Activated CD4-positive, alpha-beta T cell treated with anti-CD3 and anti-CD28 coated beads, Interleukin-2, amount 50 U/mL, for 16 hours (primary cell): ENCODE results near the gene TLR5.
"Not testable (repeated sequence)": the region's sequence is repeated elsewhere in the genome, so short reads cannot be mapped to it uniquely, and the experiment has no call there.

ENCODE experiments used
- DNase-seq: peaks from one replicate; pipeline ENCODE4 v3.0.0-alpha.2; 2020

The TLR5 gene, protein sequence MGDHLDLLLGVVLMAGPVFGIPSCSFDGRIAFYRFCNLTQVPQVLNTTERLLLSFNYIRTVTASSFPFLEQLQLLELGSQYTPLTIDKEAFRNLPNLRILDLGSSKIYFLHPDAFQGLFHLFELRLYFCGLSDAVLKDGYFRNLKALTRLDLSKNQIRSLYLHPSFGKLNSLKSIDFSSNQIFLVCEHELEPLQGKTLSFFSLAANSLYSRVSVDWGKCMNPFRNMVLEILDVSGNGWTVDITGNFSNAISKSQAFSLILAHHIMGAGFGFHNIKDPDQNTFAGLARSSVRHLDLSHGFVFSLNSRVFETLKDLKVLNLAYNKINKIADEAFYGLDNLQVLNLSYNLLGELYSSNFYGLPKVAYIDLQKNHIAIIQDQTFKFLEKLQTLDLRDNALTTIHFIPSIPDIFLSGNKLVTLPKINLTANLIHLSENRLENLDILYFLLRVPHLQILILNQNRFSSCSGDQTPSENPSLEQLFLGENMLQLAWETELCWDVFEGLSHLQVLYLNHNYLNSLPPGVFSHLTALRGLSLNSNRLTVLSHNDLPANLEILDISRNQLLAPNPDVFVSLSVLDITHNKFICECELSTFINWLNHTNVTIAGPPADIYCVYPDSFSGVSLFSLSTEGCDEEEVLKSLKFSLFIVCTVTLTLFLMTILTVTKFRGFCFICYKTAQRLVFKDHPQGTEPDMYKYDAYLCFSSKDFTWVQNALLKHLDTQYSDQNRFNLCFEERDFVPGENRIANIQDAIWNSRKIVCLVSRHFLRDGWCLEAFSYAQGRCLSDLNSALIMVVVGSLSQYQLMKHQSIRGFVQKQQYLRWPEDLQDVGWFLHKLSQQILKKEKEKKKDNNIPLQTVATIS

DNA sequence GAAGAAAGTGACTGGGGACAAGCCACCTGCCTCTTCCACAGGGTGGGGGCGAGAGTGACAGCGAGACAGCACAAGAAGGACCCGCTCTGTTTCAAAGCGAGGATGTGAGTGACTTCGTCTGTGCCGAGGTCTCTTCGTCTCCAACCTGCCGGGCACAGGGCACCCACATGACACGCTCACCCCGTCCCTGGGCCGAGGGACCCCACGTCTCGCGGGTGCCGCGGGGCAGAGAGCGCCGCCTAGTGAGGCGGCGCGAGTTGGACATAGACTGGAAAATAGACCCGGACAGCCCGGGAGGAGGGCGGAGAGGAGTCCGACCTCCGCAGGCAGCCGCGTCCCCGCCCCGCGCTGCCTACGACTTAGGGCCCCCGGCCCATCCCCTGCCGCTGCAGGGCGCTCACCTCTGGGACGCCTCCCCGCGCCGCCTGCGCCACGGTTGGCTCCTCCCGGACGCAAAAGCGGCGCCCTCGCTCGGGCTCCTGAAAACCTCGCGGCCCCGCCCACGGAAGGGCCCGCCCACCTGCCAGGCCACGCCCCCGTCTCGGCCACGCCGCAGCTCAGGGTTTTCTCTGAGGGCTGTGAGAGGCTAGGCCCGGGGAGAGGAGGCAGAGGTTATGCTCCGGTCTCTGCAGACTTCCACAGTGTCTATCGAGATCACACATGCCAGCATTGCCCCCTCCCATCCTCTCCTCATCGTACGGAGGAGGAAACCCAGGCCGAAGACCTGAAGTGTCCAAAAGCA is at the start of gene TLR5:
TSS of gene TLR5 (minus strand) at position 454 of the 742 bp plus-strand sequence. CDS start 30,217 bp downstream, outside the sequence.
- peak; percentile 88 for DNase-seq

DNA sequence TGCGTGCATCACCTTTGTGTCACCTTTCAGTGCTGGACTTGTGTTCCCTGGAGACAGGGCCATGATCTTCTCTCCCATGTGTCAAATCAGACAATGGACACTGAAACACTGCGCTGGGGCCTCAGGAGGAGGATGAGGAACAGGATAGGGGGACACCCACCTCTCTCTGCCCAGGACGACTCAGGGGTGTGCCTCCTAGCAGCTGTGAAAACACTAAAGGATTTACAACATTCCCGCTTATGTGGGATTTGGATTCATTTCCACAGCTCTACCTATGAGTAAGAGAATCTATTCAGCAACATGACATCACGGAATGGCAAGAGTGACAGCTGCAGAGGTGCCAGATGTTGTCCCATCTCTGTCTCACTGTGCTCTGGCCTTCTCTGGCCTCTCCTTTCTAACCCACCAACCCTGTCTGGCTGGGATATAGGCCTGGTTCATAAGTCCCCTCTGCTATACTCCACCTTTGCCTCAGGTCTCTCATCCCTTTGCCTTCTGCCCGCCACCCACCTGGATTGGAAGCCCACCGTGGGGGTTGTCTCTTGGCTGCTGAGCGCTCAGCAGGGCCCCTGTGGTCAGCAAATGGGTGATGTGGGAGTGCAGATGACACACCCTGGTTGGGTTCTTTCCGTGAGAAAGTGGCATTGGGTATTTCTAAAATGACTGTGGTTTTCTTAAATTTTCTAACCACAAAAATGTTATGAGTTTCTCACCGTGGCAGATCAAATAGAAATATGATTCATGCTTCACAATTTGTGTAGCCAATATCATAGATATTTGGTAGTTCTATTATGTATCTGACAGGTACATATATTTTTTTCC is 47.1 kb upstream of the TLR5 start:
- peak; percentile 88 for DNase-seq

DNA sequence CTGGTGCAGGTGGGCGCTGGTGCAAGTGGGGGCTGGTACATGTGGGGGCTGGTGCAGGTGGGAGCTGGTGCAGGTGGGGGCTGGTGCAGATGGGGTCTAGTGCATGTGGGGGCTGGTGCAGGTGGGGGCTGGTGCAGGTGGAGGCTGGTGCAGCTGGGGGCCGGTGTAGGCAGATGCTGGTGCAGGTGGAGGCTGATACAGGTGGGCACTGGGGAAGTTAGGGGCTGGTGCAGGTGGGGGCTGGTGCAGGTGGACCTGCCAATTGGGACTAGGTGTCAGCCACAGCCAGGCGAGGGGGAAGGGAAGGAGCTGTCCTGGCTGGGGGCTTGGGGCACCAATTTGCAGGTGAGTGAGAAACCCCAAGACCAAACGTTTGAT is 46.5 kb upstream of the TLR5 start:
- DNase-seq: no peak

DNA sequence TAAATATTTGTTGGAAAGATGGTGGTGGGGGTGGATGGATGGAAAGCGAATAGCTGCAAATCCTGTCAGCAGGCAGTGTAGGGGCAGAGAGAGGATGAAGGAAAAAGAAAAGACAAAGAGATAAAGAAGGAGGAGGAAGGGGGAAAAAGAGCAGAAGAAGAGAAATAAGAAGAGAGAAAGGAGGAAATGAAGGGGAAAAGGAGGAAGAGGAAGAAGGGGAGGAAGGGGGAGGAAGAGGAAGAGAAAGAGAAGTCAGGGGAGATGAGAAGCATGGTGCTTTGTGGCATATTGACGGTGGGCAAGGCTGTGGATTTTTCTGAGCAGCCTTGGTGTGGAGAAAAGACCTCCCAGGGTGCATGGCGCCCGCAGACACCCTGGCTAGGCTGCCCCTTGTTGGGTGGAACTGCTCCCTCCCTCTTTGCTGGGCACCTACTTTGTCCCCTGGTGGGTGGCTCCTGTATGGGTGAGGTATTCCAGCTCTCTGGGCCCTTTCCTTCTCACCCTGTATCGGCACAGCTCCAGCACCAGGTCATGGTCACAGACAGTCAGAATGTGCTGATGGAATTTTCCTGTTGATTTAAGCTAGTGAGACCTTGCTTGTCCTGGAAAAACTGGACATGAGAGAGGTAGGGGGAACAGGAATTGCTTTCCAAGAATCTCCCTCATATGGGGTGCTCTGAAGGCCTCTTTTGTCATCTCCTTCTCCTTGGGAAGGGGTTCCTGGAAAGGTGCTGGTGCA is 45.7 kb upstream of the TLR5 start:
- no peak for DNase-seq

DNA sequence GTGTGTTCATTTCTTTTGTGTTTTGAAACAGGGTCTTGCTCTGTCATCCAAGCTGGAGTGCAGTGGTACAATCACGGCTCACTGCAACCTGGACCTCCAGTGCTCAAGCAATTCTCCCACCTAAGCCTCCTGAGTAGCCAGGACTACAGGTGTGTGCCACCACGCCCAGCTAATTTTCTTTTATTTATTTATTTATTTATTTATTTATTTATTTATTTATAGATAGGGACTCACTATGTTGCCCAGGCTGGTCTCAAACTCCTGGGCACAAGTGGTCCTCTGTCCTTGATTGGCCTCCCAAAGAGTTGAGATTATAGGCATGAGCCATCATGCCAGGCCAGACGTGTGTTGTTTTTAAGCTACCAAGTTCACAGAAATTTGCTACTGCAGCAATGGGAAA is 43.8 kb upstream of the TLR5 start:
- no peak for DNase-seq

DNA sequence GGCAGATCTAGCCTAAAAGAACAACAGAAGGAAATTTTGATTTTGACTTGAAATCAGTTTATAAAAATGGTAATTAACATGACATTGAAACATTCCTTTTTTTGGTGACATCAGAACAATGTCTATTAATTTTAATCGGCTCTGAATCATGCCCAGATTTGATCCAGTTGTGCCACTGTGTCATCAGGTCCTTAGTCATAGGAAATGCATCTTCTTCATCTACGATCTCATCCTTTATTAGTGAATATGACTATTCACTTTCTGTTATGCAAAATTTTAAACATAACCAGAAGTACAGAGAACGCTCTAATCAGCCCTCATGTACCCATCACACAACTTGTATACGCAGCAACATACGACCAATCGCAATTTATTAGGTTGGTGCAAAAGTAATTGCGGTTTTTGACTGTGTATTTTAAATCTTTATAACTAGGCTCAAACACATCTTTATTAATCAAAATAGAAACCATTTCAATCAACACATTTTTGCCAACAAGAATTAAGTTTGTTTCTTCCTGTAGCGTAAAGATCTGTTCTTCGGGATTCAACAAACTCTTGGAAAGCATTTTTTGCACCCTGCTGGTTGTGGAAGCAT is 40.3 kb upstream of the TLR5 start:
- no peak for DNase-seq

DNA sequence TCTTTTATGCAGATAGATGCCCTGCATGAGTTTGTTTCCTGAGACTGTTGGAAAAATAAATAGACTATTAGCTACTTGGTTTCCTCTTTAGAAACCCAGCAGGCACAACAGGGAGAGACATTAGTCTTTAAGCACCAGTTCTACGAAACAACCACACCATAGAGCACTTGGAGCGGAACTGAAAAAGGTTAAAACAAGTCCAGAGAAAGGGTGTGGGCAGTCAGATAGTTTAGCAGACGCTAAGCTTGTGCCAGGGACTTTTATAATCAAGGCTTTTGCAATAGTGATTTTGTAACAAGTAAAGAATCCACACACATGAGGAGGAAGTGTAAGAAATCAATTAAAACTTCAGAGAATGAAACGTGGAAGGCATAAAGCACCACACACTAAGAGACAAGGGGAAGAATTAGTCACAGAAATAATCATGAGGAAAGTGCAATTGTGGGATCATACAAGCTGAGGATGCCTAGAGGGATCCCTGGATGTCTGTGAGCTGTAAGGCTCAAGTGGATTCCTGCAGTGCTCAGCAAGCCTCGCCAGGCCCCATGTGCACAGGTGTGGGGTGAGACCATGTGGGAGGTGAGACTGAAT is 37.8 kb upstream of the TLR5 start:
- DNase-seq: no peak

DNA sequence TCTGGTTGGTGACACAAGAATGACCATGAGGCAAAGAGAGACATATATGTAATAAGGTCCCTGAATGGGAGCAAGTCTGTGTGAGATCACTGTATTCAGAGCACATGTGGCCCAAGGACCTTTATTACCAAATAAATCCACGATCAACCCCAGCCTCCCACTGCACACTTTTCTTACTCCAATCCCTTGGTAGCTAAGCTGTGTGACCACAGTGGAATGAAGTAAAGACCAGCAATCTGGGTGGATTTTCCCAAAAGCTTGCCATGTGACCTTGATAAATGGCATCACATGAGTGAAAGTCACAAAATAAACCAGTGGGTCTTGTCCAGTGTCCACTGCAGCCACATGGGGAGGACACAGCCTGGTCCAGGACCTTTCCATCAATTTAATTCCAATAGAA is 36.7 kb upstream of the TLR5 start:
- no peak for DNase-seq

DNA sequence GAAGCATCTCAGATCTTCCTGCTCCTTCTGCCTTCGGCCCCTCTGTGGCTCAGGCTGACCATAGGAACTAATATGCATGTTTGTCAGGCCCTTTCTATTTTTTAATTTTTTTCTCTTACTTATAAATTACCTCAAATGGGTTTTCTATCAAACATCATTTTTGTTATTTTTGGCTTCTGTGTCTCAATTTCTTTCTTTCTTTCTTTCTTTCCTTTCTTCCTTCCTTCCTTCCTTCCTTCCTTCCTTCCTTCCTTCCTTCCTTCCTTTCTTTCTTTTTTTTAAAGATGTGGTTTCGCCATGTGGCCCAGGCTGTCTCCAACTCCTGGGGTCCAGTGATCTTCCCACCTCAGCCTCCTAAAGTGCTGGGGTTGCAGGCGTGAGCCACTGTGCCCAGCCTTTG is 36.2 kb upstream of the TLR5 start:
- no peak for DNase-seq

DNA sequence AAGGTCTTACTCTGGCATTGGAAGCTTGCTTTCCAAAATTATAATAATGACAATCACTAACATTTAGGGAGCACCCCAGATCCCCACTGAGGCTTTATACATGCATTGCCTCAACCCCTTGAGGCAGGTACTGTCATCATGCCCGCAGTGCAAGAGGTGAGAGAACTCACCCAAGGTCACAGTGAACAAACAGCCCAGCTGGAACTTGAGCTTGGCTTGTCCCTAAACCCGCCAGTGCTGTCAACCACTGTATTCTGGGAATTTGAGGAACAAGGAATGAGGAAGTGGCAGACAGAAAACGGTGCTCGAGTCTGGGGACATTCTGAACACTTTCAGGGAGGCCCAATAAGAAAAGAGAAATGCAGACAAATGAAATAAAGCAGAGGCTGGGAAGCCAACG is 34.6 kb upstream of the TLR5 start:
- no peak for DNase-seq

DNA sequence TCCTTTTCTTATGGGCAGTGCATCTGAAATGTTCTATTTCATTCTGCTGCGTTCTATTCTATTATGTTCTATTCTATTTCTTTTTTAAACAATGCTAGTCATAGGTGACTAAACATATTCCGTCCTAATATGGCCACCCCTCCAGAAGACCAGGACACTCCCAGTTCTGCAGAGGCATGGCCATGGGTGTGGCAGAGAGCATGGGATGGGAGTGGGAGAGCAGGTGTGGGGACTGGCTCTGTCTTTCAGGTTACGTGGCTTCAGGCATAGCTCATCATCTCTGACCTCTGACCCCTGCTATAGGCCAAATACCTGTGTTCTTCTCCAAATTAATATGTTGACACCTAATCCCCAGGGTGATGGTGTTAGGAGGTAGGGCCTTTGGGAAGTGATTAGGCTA is 33.4 kb upstream of the TLR5 start:
- DNase-seq: no peak

DNA sequence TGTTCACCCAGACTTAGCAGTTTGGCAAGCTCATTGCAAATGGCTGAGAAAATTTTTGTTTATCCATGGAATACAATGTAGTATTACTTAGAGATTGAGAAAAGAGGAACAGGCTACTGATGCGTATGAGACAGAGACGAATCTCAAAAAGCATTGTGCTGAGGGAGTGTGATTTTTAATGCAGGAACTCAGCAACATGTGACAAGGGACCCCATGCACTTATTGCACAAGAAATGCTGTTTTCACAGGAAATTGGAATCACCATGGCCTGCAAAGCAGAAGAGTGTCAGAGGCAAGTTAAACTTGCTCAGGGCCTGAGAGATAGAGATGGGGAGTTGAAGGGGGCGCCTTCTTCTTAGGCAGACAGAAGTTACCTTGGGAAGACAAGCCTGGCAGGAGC is 32.6 kb upstream of the TLR5 start:
- no peak for DNase-seq

DNA sequence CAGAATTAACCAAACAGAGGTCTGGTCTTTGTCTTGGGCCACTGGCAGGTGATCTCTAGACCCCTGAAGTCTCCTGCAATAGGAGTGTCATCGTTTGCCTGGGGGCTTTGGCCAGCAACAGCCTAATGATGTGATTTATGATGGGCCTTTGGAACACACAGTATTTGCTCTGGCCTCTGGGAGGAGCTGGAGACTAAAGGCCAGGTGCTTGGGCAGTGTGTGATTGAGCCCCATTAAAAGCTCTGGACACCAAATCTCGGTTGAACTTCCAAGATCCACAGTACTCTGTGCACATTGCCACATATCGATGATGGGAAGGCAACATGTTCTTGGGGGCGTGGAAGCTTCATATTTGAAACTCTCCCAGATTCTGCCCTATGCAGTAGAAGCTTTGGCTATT is 32.0 kb upstream of the TLR5 start:
- no peak for DNase-seq

DNA sequence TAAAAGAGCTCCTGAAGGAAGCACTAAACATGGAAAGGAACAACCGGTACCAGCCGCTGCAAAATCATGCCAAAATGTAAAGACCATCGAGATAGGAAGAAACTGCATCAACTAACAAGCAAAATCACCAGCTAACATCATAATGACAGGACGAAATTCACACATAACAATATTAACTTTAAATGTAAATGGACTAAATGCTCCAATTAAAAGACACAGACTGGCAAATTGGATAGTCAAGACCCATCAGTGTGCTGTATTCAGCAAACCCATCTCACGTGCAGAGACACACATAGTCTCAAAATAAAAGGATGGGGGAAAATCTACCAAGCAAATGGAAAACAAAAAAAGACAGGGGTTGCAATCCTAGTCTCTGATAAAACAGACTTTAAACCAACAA is 26.4 kb upstream of the TLR5 start:
- DNase-seq: not testable (repeated sequence)

DNA sequence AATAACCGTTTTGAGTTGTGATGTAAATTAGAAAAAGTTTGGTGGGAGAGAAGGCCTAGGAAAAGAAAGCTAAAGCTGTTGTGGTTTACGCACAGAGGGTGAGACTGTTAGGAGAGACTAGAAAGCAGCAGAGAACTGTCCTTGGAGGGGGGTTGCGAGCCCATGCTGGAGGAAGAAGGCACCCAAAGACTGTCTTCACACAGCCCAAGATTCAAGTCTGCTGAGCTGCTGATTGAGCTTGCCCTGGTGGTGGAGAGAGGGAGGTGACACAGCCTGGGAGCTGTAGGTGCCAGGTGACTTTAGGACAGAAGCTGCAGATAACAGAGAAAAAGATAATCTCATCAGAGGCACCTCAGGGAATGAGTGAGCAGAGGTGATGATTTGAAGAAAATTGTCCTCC is 18.3 kb upstream of the TLR5 start:
- no peak for DNase-seq

DNA sequence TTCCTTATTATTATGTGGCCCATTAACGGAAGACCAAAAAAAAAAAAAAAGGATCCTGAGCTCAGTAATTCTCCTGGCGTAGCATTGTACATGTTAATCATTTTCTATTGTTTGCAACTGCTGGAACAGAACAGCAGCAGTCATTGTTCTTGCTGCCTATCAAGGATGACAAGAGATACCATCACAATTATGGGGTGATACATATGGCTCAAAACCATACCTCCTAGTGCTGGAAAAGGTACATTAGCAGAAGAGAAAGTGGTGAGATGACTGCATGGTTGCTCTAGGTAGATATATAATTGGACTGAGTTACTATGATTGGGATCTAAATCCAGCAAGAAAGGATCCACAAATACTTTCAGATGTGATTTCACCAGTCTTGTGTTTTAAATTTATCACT is 13.3 kb upstream of the TLR5 start:
- DNase-seq: no peak

DNA sequence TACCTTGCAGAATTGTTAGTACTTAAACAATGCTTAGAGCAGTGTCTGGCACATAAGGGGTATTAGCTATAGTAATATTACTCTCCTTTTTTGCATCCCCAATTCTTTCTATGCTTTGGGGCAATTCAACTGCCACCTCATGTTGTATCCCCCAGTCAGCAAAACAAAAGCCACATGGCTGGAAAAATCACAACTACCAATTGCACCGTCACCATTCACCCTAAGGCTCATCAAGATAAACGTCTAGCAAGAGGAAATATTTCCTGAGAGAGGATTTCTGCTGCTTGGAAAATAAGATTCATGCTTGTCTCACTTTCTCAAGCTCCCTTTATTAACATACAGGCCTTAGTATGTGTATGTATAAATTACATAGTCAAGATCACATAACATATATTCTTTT is 12.1 kb upstream of the TLR5 start:
- no peak for DNase-seq

DNA sequence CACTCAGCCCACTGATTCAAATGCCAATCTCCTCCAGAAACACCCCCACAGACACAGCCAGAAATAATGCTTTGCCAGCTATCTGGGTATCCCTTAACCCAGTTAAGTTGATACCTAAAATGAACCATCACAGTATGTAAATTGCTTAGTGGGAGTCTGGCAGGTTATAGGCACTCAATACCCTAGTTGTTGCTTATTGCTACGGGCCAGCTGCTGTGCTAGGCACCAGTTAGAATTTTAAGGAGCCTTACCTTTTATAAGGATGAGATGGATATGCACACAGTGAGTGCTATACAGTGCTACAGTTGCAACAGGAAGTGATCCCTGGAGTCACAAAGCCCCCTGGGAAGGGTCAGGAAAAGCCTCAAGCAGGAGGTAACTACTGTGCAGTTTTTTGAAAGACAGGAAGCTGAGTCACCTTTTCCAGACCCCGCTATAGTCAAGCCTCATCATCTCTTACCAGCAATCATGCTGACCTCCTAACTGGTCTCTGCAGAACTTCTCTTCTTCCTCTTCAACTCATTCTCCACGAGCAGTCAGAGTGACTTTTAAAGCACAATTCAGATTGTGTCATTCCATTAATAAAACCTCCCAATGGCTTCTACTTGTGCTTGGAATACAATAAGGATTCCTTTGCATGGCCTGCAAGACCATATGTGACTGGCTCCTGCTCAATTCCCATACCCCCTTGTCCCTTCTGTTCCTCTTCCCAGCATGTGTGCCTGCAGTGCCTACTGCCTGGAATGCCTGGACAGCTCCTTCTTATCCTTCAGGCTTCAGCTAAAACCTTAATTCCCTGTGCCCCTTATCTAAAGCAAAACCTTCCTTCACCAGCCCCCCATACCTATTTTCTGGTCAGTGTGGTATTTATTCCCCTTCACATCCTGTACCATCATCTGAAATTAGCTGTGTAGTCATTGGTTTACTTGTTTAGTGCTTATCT is 10.4 kb upstream of the TLR5 start:
- DNase-seq: peak; percentile 22

DNA sequence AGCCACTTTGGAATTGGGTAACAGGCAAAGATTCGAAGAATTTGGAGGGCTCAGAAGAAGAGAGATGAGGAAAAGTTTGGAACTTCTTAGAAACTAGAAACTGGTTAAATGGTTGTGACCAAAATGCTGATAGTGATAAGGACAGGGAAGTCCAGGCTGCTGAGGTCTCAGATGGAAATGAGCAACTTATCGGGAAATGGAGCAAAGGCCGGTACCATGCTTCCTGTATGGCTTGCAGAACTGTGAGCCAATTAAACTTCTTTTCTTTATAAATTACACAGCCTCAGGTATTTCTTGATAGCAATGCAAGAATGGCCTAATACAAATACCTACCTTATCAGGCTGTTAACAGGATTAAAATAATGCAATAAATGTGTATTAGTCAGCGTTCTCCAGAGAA is 9.4 kb upstream of the TLR5 start:
- DNase-seq: no peak

DNA sequence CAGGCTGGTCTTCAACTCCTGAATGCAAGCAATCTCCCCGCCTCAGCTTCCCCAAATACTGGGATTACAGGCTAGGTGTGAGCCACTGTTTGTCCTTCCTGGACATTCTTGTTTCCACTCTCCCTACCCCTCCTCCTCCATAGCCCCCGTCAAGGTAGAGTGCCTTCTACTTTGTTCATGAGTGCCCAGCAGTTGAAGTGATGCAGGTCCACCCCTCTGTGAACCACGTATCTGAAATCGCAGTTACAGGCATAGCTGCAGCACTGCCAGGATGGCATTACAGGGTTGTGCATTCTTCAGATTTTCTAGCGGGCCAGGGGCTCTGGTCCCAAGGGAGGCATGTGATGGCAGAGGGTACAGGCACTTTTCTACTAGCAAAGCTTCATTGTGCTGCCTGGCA is 7.4 kb upstream of the TLR5 start:
- DNase-seq: no peak
